H7 (cell line): Measurements from ENCODE around the gene FCRL2. TPM values are rescaled to one million over a fixed set of nuclear protein-coding genes. Genes with fewer than 3 reads are reported as not detected.

ENCODE experiments used
- DNase-seq: peaks from one replicate; pipeline ENCODE4 v3.0.0; 2012
- H3K27me3 ChIP-seq: 2 replicates; pipeline ENCODE4 v1.6.0; 2011; ENCODE audit warnings: mild to moderate bottlenecking, low read length; ENCODE audit not compliant: control insufficient read depth, insufficient read depth
- H3K36me3 ChIP-seq: replicated peaks from 2 replicates; pipeline ENCODE4 v1.5.1; 2011; ENCODE audit warnings: low read length; ENCODE audit not compliant: control insufficient read depth, insufficient read depth
- H3K4me3 ChIP-seq: 2 replicates; pipeline ENCODE4 v1.5.1; 2011; ENCODE audit warnings: low read depth, mild to moderate bottlenecking, control low read depth, low read length, moderate library complexity; ENCODE audit not compliant: insufficient read depth
- total RNA-seq: library from RNA; depleted of rRNA; stranded (reverse); fragments of >200 nt; shearing (Covaris generic); gene quantifications from 2 replicates; pipeline ENCODE4 v1.2.3, GENCODE V29; 2014

FCRL2 gene
- total RNA-seq, 1 experiment from 2014 or later = not detected

- H3K4me3 ChIP-seq = no peak overlapping the region
- no peak for DNase-seq
- no peaks in the 10 kb centered on the region for H3K27me3 ChIP-seq
- no peaks in the 10 kb centered on the region for H3K36me3 ChIP-seq
Observed at GRCh38 chr1:157724537-157725220, 52.3 kb downstream of the FCRL2 start.

GRCh38 chr1:157723157-157723556 lies 53.8 kb downstream of the FCRL2 start:
- no peak for DNase-seq
- Histone ChIP-seq H3K36me3 (no peaks in the 10 kb centered on the region), H3K4me3 (no peak overlapping the region), H3K27me3 (no peaks in the 10 kb centered on the region)

GRCh38 chr1:157721985-157722384 lies 54.9 kb downstream of the FCRL2 start:
- H3K27me3 ChIP-seq = no peaks in the 10 kb centered on the region
- DNase-seq = no peak
- H3K36me3 ChIP-seq = no peaks in the 10 kb centered on the region
- H3K4me3 ChIP-seq = no peak overlapping the region

- no peaks in the 10 kb centered on the region for H3K27me3 ChIP-seq
- DNase-seq = no peak
- H3K36me3 ChIP-seq = no peaks in the 10 kb centered on the region
- H3K4me3 ChIP-seq = no peak overlapping the region
Observed at GRCh38 chr1:157715736-157716135, 61.2 kb downstream of the FCRL2 start.

DNA sequence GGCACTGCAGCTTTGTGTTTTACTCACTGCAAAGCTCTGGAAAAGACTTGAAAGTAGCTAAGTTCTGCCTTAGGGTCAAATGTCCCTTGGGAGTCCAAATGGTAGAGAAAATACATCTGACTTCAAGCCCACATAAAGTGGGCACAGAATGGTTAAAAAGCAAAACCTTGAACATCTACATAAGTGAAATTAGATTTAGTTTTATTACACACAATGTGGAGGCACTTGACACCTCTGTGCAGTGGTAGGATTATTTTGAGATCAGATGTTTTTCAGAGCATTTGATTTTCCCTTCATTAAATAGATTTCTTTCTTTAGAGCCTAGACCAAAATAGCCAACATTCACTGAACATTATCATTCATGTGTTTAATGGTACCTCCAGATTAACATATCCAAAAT lies 65.1 kb downstream of the FCRL2 start:
- H3K4me3 ChIP-seq = no peak overlapping the region
- no peak for DNase-seq

GRCh38 chr1:157704878-157705277 lies 72.1 kb downstream of the FCRL2 start:
- no peak overlapping the region for H3K4me3 ChIP-seq
- no peak for DNase-seq
- H3K27me3 ChIP-seq = no peaks in the 10 kb centered on the region
- H3K36me3 ChIP-seq = no peaks in the 10 kb centered on the region

More for the DNA sequence above, 65.1 kb downstream of the FCRL2 start:
- no peaks in the 10 kb centered on the region for H3K36me3 ChIP-seq
- no peaks in the 10 kb centered on the region for H3K27me3 ChIP-seq

DNA sequence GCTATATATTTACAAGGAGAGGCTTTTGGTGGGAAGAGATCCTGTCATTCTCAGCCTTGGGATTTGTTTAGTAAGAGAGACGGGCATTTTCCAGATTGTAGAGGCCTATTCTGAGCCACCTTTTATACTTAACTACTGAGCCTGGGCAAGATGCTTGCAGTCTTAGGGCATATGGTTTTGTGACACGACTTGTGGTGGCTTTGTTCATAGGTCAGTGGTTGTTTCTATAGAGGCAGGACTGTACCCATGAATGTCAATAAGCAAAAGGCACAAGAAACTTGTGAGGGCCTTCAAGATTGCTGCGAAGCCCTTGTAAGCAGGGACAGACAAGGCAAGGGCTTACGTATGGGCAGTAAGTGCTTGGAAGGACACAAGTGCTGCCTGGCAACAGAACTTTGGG lies 73.0 kb downstream of the FCRL2 start:
- H3K27me3 ChIP-seq = no peaks in the 10 kb centered on the region
- no peak for DNase-seq
- H3K36me3 ChIP-seq = no peaks in the 10 kb centered on the region
- no peak overlapping the region for H3K4me3 ChIP-seq

- DNase-seq = no peak
- H3K4me3 ChIP-seq = no peak overlapping the region
- H3K27me3 ChIP-seq = no peaks in the 10 kb centered on the region
- no peaks in the 10 kb centered on the region for H3K36me3 ChIP-seq
Observed at GRCh38 chr1:157702308-157702825, 74.6 kb downstream of the FCRL2 start.

- Histone ChIP-seq H3K4me3 (no peak within 1 kb of the TSS), H3K27me3 (no peaks in the 10 kb centered on the region), H3K36me3 (no peaks in the 10 kb centered on the region)
- no peak for DNase-seq
Observed at GRCh38 chr1:157700732-157701131, 76.2 kb downstream of the FCRL2 start, which contains the start of gene FCRL3. FCRL3 (minus strand) TSS chr1:157700769; CDS start chr1:157700489, 280 bp downstream.

- no peaks in the 10 kb centered on the region for H3K27me3 ChIP-seq
- no peak for DNase-seq
- no peaks in the 10 kb centered on the region for H3K36me3 ChIP-seq
- H3K4me3 ChIP-seq = no peak overlapping the region
Observed at GRCh38 chr1:157700305-157700704, 76.6 kb downstream of the FCRL2 start.

GRCh38 chr1:157697781-157698569 lies 79.0 kb downstream of the FCRL2 start:
- no peaks in the 10 kb centered on the region for H3K27me3 ChIP-seq
- DNase-seq = no peak
- H3K36me3 ChIP-seq = no peaks in the 10 kb centered on the region
- no peak overlapping the region for H3K4me3 ChIP-seq

- Histone ChIP-seq H3K4me3 (no peak overlapping the region), H3K36me3 (no peaks in the 10 kb centered on the region), H3K27me3 (no peaks in the 10 kb centered on the region)
- no peak for DNase-seq
Observed at GRCh38 chr1:157696966-157697628, 79.8 kb downstream of the FCRL2 start.
